ENCODE results near the gene CHPF2. TPM values are rescaled to one million over a fixed set of nuclear protein-coding genes. Genes with fewer than 3 reads are reported as not detected.
A peak's percentile ranks its signal among the peaks of the same experiment; 100 is the strongest.

Gene CHPF2
- total RNA-seq, 1 donor from 2014 or later: 84.7 TPM

- Histone ChIP-seq H3K4me1 (ENCODE audit: insufficient read depth, low read length) (no peaks in the 10 kb centered on the region), H2AFZ (ENCODE audit: low read depth, low read length) (peak overlapping the region; percentile 97), H3K9ac (ENCODE audit: low read length) (peak overlapping the region; percentile 50), H3K27ac (ENCODE audit: low read depth, low read length) (no peak overlapping the region), H3K4me2 (ENCODE audit: low read length) (peak overlapping the region; percentile 90), H4K20me1 (ENCODE audit: insufficient read depth, low read length) (no peaks in the 10 kb centered on the region), H3K79me2 (ENCODE audit: insufficient read depth, low read length) (no peaks in the 10 kb centered on the region), H3K4me3 (ENCODE audit: insufficient read depth, low read depth, low read length) (peak overlapping the region; percentile 59), H3K36me3 (ENCODE audit: insufficient read depth, low read length) (no peaks in the 10 kb centered on the region), H3K9me3 (ENCODE audit: insufficient read depth, low read depth, low read length) (no peaks in the 10 kb centered on the region), H3K27me3 (ENCODE audit: insufficient read depth, low read length) (peaks cover 4% of the 10 kb centered on the region)
- Mint-ChIP-seq H3K36me3 (ENCODE audit: low read depth, unreplicated experiment) (peaks cover 2% of the 10 kb centered on the region), H3K9me3 (ENCODE audit: unreplicated experiment) (peaks cover 7% of the 10 kb centered on the region), H3K27me3 (ENCODE audit: low read depth, unreplicated experiment) (peaks cover 61% of the 10 kb centered on the region), H3K4me1 (ENCODE audit: low read depth, unreplicated experiment) (no peaks in the 10 kb centered on the region), H3K4me3 (ENCODE audit: unreplicated experiment) (peak overlapping the region; percentile 79), H3K27ac (ENCODE audit: unreplicated experiment) (no peak overlapping the region)
- TF ChIP-seq EZH2 (IDR thresholded peaks at IDR 0.05; ENCODE audit: insufficient read depth, low read length) (no peak), CTCF (IDR thresholded peaks at IDR 0.05; ENCODE audit: insufficient read depth, low read depth, low read length) (no peak)
- peak; percentile 65 for DNase-seq (ENCODE audit: low read depth)
- FAIRE-seq: no peak
These were observed 44.6 kb downstream of the CHPF2 start for GRCh38 chr7:151276666-151277590.

- H3K27me3 Mint-ChIP-seq (ENCODE audit: low read depth, unreplicated experiment): peaks cover 55% of the 10 kb centered on the region
- no peaks in the 10 kb centered on the region for H4K20me1 ChIP-seq (ENCODE audit: insufficient read depth, low read length)
- no peaks in the 10 kb centered on the region for H3K4me1 Mint-ChIP-seq (ENCODE audit: low read depth, unreplicated experiment)
- peaks cover 6% of the 10 kb centered on the region for H3K27me3 ChIP-seq (ENCODE audit: insufficient read depth, low read length)
- no peak overlapping the region for H3K27ac ChIP-seq (ENCODE audit: low read depth, low read length)
- H3K9me3 ChIP-seq (ENCODE audit: insufficient read depth, low read depth, low read length): no peaks in the 10 kb centered on the region
- no peak overlapping the region for H3K4me3 Mint-ChIP-seq (ENCODE audit: unreplicated experiment)
- H3K4me2 ChIP-seq (ENCODE audit: low read length): peak overlapping the region; percentile 90
- H3K4me3 ChIP-seq (ENCODE audit: insufficient read depth, low read depth, low read length): no peak overlapping the region
- peaks cover 3% of the 10 kb centered on the region for H3K9me3 Mint-ChIP-seq (ENCODE audit: unreplicated experiment)
- H3K79me2 ChIP-seq (ENCODE audit: insufficient read depth, low read length): no peaks in the 10 kb centered on the region
- FAIRE-seq (no peak), DNase-seq (ENCODE audit: low read depth) (no peak)
- H3K27ac Mint-ChIP-seq (ENCODE audit: unreplicated experiment): no peak overlapping the region
- H3K9ac ChIP-seq (ENCODE audit: low read length): no peak overlapping the region
- no peaks in the 10 kb centered on the region for H3K4me1 ChIP-seq (ENCODE audit: insufficient read depth, low read length)
- no peak for TF ChIP-seq EZH2 (IDR thresholded peaks at IDR 0.05; ENCODE audit: insufficient read depth, low read length)
- TF ChIP-seq CTCF (IDR thresholded peaks at IDR 0.05; ENCODE audit: insufficient read depth, low read depth, low read length): no peak
- H2AFZ ChIP-seq (ENCODE audit: low read depth, low read length): peak overlapping the region; percentile 97
- H3K36me3 Mint-ChIP-seq (ENCODE audit: low read depth, unreplicated experiment): no peaks in the 10 kb centered on the region
- no peaks in the 10 kb centered on the region for H3K36me3 ChIP-seq (ENCODE audit: insufficient read depth, low read length)
These were observed 45.3 kb downstream of the CHPF2 start for GRCh38 chr7:151277631-151278030.

GRCh38 chr7:151278949-151279348 lies 46.7 kb downstream of the CHPF2 start:
- no peak for DNase-seq (ENCODE audit: low read depth)
- Histone ChIP-seq H2AFZ (ENCODE audit: low read depth, low read length) (no peak overlapping the region), H3K4me1 (ENCODE audit: insufficient read depth, low read length) (no peaks in the 10 kb centered on the region), H3K36me3 (ENCODE audit: insufficient read depth, low read length) (no peaks in the 10 kb centered on the region), H3K4me2 (ENCODE audit: low read length) (no peak overlapping the region), H3K27me3 (ENCODE audit: insufficient read depth, low read length) (peaks cover 7% of the 10 kb centered on the region), H3K9ac (ENCODE audit: low read length) (no peak overlapping the region), H3K9me3 (ENCODE audit: insufficient read depth, low read depth, low read length) (peaks cover 3% of the 10 kb centered on the region), H4K20me1 (ENCODE audit: insufficient read depth, low read length) (no peaks in the 10 kb centered on the region), H3K4me3 (ENCODE audit: insufficient read depth, low read depth, low read length) (no peak overlapping the region), H3K79me2 (ENCODE audit: insufficient read depth, low read length) (no peaks in the 10 kb centered on the region), H3K27ac (ENCODE audit: low read depth, low read length) (no peak overlapping the region)
- TF ChIP-seq CTCF (IDR thresholded peaks at IDR 0.05; ENCODE audit: insufficient read depth, low read depth, low read length) (no peak), EZH2 (IDR thresholded peaks at IDR 0.05; ENCODE audit: insufficient read depth, low read length) (no peak)
- H3K9me3 Mint-ChIP-seq (ENCODE audit: unreplicated experiment): peaks cover 10% of the 10 kb centered on the region
- no peaks in the 10 kb centered on the region for H3K4me1 Mint-ChIP-seq (ENCODE audit: low read depth, unreplicated experiment)
- no peak overlapping the region for H3K4me3 Mint-ChIP-seq (ENCODE audit: unreplicated experiment)
- peaks cover 49% of the 10 kb centered on the region for H3K27me3 Mint-ChIP-seq (ENCODE audit: low read depth, unreplicated experiment)
- FAIRE-seq: no peak
- H3K36me3 Mint-ChIP-seq (ENCODE audit: low read depth, unreplicated experiment): no peaks in the 10 kb centered on the region
- H3K27ac Mint-ChIP-seq (ENCODE audit: unreplicated experiment): no peak overlapping the region
